ENCODE measurements around the gene SMIM14. TPM values are rescaled to one million over a fixed set of nuclear protein-coding genes. Genes with fewer than 3 reads are reported as not detected.
"Not testable (repeated sequence)": the region's sequence is repeated elsewhere in the genome, so short reads cannot be mapped to it uniquely, and the experiment has no call there.

SMIM14 gene
- total RNA-seq, 1 donor from 2014 or later: 15.7 TPM

- Histone ChIP-seq H3K9ac (ENCODE audit: low read depth in 1 of 3, low read length in 3 of 3) (no peak overlapping the region), H3K27me3 (ENCODE audit: control insufficient read depth in 3 of 3, insufficient read depth in 3 of 3, low read length in 3 of 3) (no peaks in the 10 kb centered on the region), H3K36me3 (ENCODE audit: control insufficient read depth in 3 of 3, insufficient read depth in 3 of 3, low read length in 3 of 3) (peaks cover 5 to 18% (median 8%) of the 10 kb centered on the region in 3 donors), H3K27ac (ENCODE audit: low read depth, low read length) (no peak overlapping the region), H3K4me1 (ENCODE audit: control insufficient read depth in 3 of 3, insufficient read depth in 3 of 3, low read length in 3 of 3) (no peaks in the 10 kb centered on the region), H3K4me3 (ENCODE audit: low read length in 3 of 3) (no peak overlapping the region), H3K9me3 (ENCODE audit: control insufficient read depth in 3 of 3, low read length in 3 of 3) (no peaks in the 10 kb centered on the region)
Measured at GRCh38 chr4:39569209-39569608, 69.5 kb downstream of the SMIM14 start.

DNA sequence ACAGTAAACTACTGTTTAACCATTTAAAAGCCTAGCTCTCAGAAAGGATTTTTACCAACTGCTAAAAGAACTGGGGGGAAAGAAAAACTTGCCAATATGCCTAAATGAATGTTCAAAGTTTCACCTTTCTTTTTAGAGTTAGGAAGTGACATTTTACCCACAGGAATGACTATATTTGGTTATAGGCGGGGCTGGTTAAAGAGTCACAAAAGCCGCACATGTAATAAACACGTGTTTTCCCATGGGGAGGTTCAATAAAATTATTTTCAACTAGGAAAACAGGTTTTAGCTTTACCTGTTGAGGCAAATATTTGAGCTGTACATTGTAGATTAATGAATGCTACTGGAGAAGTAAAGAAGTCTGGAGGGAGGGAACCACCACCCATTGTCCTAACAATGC, 69.9 kb downstream of the SMIM14 start:
- no peak overlapping the region for H3K27ac ChIP-seq (ENCODE audit: low read depth, low read length)
- no peaks in the 10 kb centered on the region for H3K9me3 ChIP-seq (ENCODE audit: control insufficient read depth in 3 of 3, low read length in 3 of 3)
- no peaks in the 10 kb centered on the region for H3K4me1 ChIP-seq (ENCODE audit: control insufficient read depth in 3 of 3, insufficient read depth in 3 of 3, low read length in 3 of 3)
- no peak overlapping the region for H3K4me3 ChIP-seq (ENCODE audit: low read length in 3 of 3)
- no peaks in the 10 kb centered on the region for H3K27me3 ChIP-seq (ENCODE audit: control insufficient read depth in 3 of 3, insufficient read depth in 3 of 3, low read length in 3 of 3)
- H3K36me3 ChIP-seq (ENCODE audit: control insufficient read depth in 3 of 3, insufficient read depth in 3 of 3, low read length in 3 of 3): peaks cover 5 to 20% (median 8%) of the 10 kb centered on the region in 3 donors
- no peak overlapping the region for H3K9ac ChIP-seq (ENCODE audit: low read depth in 1 of 3, low read length in 3 of 3)

DNA sequence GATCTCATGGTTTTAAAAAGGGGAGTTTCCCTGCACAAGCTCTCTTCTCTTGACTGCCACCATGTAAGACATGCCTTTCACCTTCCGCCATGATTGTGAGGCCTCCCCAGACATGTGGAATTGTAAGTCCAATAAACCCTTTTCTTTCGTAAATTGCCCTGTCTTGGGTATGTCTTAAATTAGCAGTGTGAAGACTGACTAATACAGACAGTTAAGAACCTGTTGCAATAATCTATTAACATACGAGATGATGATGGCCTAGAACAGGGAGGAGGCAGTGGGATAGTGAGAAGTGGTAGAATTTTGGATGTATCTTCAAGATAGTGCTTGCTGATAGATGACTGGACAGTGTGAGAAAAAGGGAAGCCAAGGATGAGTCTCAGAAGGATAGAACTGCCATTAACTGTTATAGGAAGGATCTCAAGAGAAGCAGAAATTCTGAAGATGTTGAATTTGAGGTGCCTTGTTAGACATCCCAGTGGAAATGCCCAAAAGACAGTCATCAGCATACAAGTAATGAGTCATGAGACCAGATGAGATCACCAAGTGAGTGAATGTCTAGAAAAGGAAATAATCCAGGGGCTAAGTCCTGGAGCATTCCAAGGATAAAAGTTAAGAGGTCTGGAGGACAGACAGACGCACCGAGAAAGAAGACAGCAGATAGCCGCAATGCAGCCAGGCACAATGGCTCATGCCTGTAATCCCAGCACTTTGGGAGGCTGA, 72.6 kb downstream of the SMIM14 start:
- Histone ChIP-seq H3K9ac (ENCODE audit: low read depth in 1 of 3, low read length in 3 of 3) (no peak overlapping the region), H3K4me1 (ENCODE audit: control insufficient read depth in 3 of 3, insufficient read depth in 3 of 3, low read length in 3 of 3) (no peaks in the 10 kb centered on the region), H3K27me3 (ENCODE audit: control insufficient read depth in 3 of 3, insufficient read depth in 3 of 3, low read length in 3 of 3) (no peaks in the 10 kb centered on the region), H3K9me3 (ENCODE audit: control insufficient read depth in 3 of 3, low read length in 3 of 3) (no peaks in the 10 kb centered on the region), H3K4me3 (ENCODE audit: low read length in 3 of 3) (no peak overlapping the region), H3K27ac (ENCODE audit: low read depth, low read length) (no peak overlapping the region), H3K36me3 (ENCODE audit: control insufficient read depth in 3 of 3, insufficient read depth in 3 of 3, low read length in 3 of 3) (peaks cover 5 to 17% (median 6%) of the 10 kb centered on the region in 3 donors)

- Histone ChIP-seq H3K4me3 (ENCODE audit: low read length in 3 of 3) (no peak overlapping the region), H3K4me1 (ENCODE audit: control insufficient read depth in 3 of 3, insufficient read depth in 3 of 3, low read length in 3 of 3) (no peaks in the 10 kb centered on the region), H3K27me3 (ENCODE audit: control insufficient read depth in 3 of 3, insufficient read depth in 3 of 3, low read length in 3 of 3) (no peaks in the 10 kb centered on the region), H3K36me3 (ENCODE audit: control insufficient read depth in 3 of 3, insufficient read depth in 3 of 3, low read length in 3 of 3) (peaks cover 6 to 15% (median 9%) of the 10 kb centered on the region in 3 donors), H3K9me3 (ENCODE audit: control insufficient read depth in 3 of 3, low read length in 3 of 3) (no peaks in the 10 kb centered on the region), H3K9ac (ENCODE audit: low read depth in 1 of 3, low read length in 3 of 3) (no peak overlapping the region), H3K27ac (ENCODE audit: low read depth, low read length) (no peak overlapping the region)
Measured at GRCh38 chr4:39563346-39563847, 75.3 kb downstream of the SMIM14 start.

DNA sequence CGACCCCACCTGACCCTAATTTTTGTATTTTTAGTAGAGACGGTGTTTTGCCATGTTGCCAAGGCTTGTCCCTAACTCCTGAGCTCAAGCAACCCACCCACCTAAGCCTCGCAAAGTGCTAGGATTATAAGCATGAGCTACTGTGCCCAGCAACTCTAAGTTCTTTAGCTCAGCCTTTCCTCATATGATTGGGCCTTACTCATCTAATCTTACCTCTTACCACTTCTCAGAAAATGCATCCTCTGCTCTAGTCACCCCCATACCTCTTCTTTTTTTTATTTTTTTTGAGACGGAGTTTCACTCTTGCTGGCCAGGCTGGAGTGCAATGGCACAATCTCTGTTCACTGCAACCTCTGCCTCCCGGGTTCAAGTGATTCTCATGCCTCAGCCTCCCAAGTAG, 75.9 kb downstream of the SMIM14 start:
- Histone ChIP-seq H3K27ac (ENCODE audit: low read depth, low read length) (no peak overlapping the region), H3K9ac (ENCODE audit: low read depth in 1 of 3, low read length in 3 of 3) (no peak overlapping the region), H3K36me3 (ENCODE audit: control insufficient read depth in 3 of 3, insufficient read depth in 3 of 3, low read length in 3 of 3) (peaks cover 6 to 15% (median 9%) of the 10 kb centered on the region in 3 donors), H3K9me3 (ENCODE audit: control insufficient read depth in 3 of 3, low read length in 3 of 3) (no peaks in the 10 kb centered on the region), H3K4me3 (ENCODE audit: low read length in 3 of 3) (no peak overlapping the region), H3K4me1 (ENCODE audit: control insufficient read depth in 3 of 3, insufficient read depth in 3 of 3, low read length in 3 of 3) (no peaks in the 10 kb centered on the region), H3K27me3 (ENCODE audit: control insufficient read depth in 3 of 3, insufficient read depth in 3 of 3, low read length in 3 of 3) (no peaks in the 10 kb centered on the region)

DNA sequence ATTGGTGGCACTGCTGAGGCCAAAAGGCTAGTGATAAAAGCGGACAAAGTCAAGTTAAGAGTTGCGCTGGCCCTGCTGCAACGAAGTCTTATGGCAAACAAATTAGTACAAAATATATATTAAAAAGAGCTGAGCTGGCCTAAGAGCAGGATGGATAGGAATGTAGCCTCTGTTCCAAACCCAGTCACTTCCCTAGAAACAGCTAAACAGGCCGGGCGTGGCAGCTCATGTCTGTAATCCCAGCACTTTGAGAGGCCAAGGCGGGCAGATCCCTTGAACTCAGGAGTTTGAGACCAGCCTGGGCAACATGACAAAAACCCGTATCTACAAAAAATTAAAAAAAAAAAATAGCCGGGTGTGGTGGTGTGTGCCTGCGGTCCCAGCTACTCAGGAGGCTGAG, 79.0 kb downstream of the SMIM14 start:
- no peaks in the 10 kb centered on the region for H3K4me1 ChIP-seq (ENCODE audit: control insufficient read depth in 3 of 3, insufficient read depth in 3 of 3, low read length in 3 of 3)
- no peaks in the 10 kb centered on the region for H3K27me3 ChIP-seq (ENCODE audit: control insufficient read depth in 3 of 3, insufficient read depth in 3 of 3, low read length in 3 of 3)
- peaks cover 2 to 10% (median 10%) of the 10 kb centered on the region in 3 donors for H3K36me3 ChIP-seq (ENCODE audit: control insufficient read depth in 3 of 3, insufficient read depth in 3 of 3, low read length in 3 of 3)
- H3K27ac ChIP-seq (ENCODE audit: low read depth, low read length): no peak overlapping the region
- H3K9ac ChIP-seq (ENCODE audit: low read depth in 1 of 3, low read length in 3 of 3): no peak overlapping the region
- no peaks in the 10 kb centered on the region for H3K9me3 ChIP-seq (ENCODE audit: control insufficient read depth in 3 of 3, low read length in 3 of 3)
- no peak overlapping the region for H3K4me3 ChIP-seq (ENCODE audit: low read length in 3 of 3)

DNA sequence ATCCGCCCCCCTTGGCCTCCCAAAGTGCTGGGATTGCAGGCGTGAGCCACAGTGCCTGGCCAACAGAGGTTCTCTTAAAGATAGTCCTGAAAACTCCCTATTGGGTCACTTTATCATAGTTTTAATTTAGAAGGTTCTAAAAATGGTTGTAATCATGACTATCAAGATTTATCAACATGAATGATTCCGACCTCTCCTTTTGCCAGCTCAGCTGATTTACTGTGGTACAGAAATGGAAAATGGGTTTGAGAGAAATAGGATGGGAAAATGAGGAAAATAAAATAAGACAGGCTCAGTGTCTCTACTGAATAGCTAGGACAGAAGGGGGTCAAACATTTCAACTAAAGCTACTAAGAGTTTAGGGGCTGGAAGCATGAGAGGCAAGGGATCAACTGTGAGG, 83.2 kb downstream of the SMIM14 start:
- no peak overlapping the region for H3K4me3 ChIP-seq (ENCODE audit: low read length in 3 of 3)
- no peaks in the 10 kb centered on the region for H3K9me3 ChIP-seq (ENCODE audit: control insufficient read depth in 3 of 3, low read length in 3 of 3)
- peaks cover 0 to 15% (median 4%) of the 10 kb centered on the region in 3 donors for H3K36me3 ChIP-seq (ENCODE audit: control insufficient read depth in 3 of 3, insufficient read depth in 3 of 3, low read length in 3 of 3)
- no peak overlapping the region for H3K9ac ChIP-seq (ENCODE audit: low read depth in 1 of 3, low read length in 3 of 3)
- no peaks in the 10 kb centered on the region for H3K4me1 ChIP-seq (ENCODE audit: control insufficient read depth in 3 of 3, insufficient read depth in 3 of 3, low read length in 3 of 3)
- no peak overlapping the region for H3K27ac ChIP-seq (ENCODE audit: low read depth, low read length)
- no peaks in the 10 kb centered on the region for H3K27me3 ChIP-seq (ENCODE audit: control insufficient read depth in 3 of 3, insufficient read depth in 3 of 3, low read length in 3 of 3)

DNA sequence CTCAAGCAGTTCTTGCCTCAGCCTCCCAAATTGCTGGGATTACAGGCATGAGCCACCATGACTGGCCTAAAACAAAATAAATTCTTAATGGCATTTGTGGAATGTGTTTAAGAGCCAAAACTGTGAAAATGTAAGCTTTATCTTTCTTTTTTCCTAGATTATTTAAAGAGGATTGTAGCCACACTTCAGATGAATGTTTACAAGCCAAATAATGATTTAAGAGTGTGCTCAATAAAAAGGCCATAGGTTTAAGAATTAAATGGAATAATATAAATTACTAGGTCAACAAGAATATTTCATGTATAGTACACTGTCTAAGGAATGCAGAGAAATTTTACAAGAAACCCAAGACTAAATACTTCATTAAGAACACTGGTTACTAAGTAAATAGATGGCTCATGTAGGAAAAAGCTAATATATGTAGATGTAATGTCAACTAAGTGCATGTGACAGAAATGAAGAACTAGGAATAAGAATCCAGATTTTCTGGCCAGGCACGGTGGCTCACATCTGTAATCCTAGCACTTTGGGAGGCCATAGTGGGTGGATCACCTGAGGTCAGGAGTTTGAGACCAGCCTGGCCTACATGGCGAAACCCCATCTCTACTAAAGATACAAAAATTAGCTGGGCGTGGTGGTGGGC, 90.1 kb downstream of the SMIM14 start:
- Histone ChIP-seq H3K9me3 (ENCODE audit: control insufficient read depth in 3 of 3, low read length in 3 of 3) (no peaks in the 10 kb centered on the region), H3K4me3 (ENCODE audit: low read length in 3 of 3) (no peak overlapping the region), H3K36me3 (ENCODE audit: control insufficient read depth in 3 of 3, insufficient read depth in 3 of 3, low read length in 3 of 3) (peaks cover 0 to 5% (median 0%) of the 10 kb centered on the region in 3 donors), H3K27me3 (ENCODE audit: control insufficient read depth in 3 of 3, insufficient read depth in 3 of 3, low read length in 3 of 3) (no peaks in the 10 kb centered on the region), H3K27ac (ENCODE audit: low read depth, low read length) (no peak overlapping the region), H3K4me1 (ENCODE audit: control insufficient read depth in 3 of 3, insufficient read depth in 3 of 3, low read length in 3 of 3) (no peaks in the 10 kb centered on the region), H3K9ac (ENCODE audit: low read depth in 1 of 3, low read length in 3 of 3) (no peak overlapping the region)

- H3K36me3 ChIP-seq (ENCODE audit: control insufficient read depth in 3 of 3, insufficient read depth in 3 of 3, low read length in 3 of 3): peaks cover 0 to 2% (median 0%) of the 10 kb centered on the region in 3 donors
- H3K9ac ChIP-seq (ENCODE audit: low read depth in 1 of 3, low read length in 3 of 3): no peak overlapping the region
Measured at GRCh38 chr4:39544580-39545315, 93.9 kb downstream of the SMIM14 start.

GRCh38 chr4:39544080-39544479, 94.6 kb downstream of the SMIM14 start:
- H3K27ac ChIP-seq (ENCODE audit: low read depth, low read length); H3K4me1 ChIP-seq (ENCODE audit: control insufficient read depth in 3 of 3, insufficient read depth in 3 of 3, low read length in 3 of 3); H3K9ac ChIP-seq (ENCODE audit: low read depth in 1 of 3, low read length in 3 of 3); H3K4me3 ChIP-seq (ENCODE audit: low read length in 3 of 3); H3K9me3 ChIP-seq (ENCODE audit: control insufficient read depth in 3 of 3, low read length in 3 of 3); H3K27me3 ChIP-seq (ENCODE audit: control insufficient read depth in 3 of 3, insufficient read depth in 3 of 3, low read length in 3 of 3); H3K36me3 ChIP-seq (ENCODE audit: control insufficient read depth in 3 of 3, insufficient read depth in 3 of 3, low read length in 3 of 3): not testable (repeated sequence)

More at GRCh38 chr4:39544580-39545315, 93.9 kb downstream of the SMIM14 start:
- Histone ChIP-seq H3K27me3 (ENCODE audit: control insufficient read depth in 3 of 3, insufficient read depth in 3 of 3, low read length in 3 of 3) (no peaks in the 10 kb centered on the region), H3K4me1 (ENCODE audit: control insufficient read depth in 3 of 3, insufficient read depth in 3 of 3, low read length in 3 of 3) (no peaks in the 10 kb centered on the region), H3K27ac (ENCODE audit: low read depth, low read length) (no peak overlapping the region), H3K9me3 (ENCODE audit: control insufficient read depth in 3 of 3, low read length in 3 of 3) (no peaks in the 10 kb centered on the region), H3K4me3 (ENCODE audit: low read length in 3 of 3) (no peak overlapping the region)
